Lower leg skin (tissue), 4 donors: Measurements from ENCODE around the gene ERMAP. TPM values are rescaled to one million over a fixed set of nuclear protein-coding genes. Genes with fewer than 3 reads are reported as not detected.

Experiments
- DNase-seq, 2 donors: peaks; one replicate each; pipeline ENCODE4 v3.0.0-alpha.2; 2019; ENCODE audit warnings: low spot score in 2 of 2
- H3K4me3 ChIP-seq: fragments of 200-600 bp; sonication (generic); 2 replicates; pipeline ENCODE4 v1.5.1; 2017; ENCODE audit warnings: mild to moderate bottlenecking, low read depth; ENCODE audit not compliant: poor library complexity, severe bottlenecking
- POLR2A ChIP-seq, 2 donors: fragments of 450-650 bp; IDR thresholded peaks; one replicate each; pipeline ENCODE4 v1.6.1; 2016 to 2017; ENCODE audit warnings: antibody characterized with exemption in 2 of 2, mild to moderate bottlenecking in 1 of 2, moderate library complexity in 1 of 2
- WGBS, 2 donors: methylation state at CpG; one replicate each; pipeline ENCODE4 v1.1.5; 2018; 5-methylcytosine and 5-hydroxymethylcytosine counted together
- intact Hi-C: fragments of 100-400 bp; cut with DNase I; formaldehyde crosslinking; loops from one replicate; pipeline ENCODE4 v1.15.0; 2023; ENCODE audit warnings: low total_unique reads
- total RNA-seq, 4 donors: library from RNA; depleted of rRNA; stranded (reverse); fragments of >200 nt; gene quantifications; one replicate each; pipeline ENCODE4 v1.1.0, GENCODE V29; 2016
- TF ChIP-seq, protein P1 (sequence below), 3 donors: fragments of 450-650 bp; IDR thresholded peaks; one replicate each; pipeline ENCODE4 v1.5.1; 2016; ENCODE audit warnings: antibody characterized with exemption in 3 of 3, mild to moderate bottlenecking in 3 of 3, moderate library complexity in 2 of 3

ERMAP gene
- total RNA-seq, 4 donors from 2014 or later: 8.0 to 11.5 (median 9.3) TPM

DNA sequence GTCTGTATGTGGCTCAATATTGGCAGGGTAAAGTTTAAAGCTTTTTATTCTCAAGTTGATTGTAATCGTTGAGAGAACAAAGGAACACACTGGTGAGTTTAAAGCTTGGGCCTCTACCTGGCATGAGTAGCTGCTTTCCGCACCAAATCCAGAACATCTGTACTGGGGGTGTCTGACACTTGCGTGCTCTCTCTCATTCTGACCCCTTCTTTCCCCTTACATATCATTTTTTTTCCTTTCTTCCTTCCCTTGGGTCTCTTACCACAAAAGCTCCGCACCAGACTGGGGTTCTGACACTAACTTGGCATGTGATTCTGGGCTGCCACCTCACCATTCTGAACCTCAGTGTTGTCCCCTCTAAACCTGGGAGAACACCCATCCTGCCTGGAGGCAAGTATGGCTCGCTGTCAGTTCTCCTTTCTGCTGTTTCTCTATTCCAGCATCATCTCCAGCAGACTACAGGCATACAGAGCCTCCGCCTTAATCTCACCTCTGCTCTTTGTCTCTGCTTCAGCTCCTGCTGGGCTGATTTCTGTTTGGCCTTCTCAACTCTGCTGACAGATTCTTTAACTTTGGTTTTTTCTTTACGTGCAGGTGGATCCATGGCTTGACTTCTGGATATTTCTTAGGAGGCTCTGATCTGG is 859 bp upstream of the ERMAP start:
- H3K4me3 ChIP-seq: peak overlapping the region; percentile 53
- TF ChIP-seq, protein P1, sequence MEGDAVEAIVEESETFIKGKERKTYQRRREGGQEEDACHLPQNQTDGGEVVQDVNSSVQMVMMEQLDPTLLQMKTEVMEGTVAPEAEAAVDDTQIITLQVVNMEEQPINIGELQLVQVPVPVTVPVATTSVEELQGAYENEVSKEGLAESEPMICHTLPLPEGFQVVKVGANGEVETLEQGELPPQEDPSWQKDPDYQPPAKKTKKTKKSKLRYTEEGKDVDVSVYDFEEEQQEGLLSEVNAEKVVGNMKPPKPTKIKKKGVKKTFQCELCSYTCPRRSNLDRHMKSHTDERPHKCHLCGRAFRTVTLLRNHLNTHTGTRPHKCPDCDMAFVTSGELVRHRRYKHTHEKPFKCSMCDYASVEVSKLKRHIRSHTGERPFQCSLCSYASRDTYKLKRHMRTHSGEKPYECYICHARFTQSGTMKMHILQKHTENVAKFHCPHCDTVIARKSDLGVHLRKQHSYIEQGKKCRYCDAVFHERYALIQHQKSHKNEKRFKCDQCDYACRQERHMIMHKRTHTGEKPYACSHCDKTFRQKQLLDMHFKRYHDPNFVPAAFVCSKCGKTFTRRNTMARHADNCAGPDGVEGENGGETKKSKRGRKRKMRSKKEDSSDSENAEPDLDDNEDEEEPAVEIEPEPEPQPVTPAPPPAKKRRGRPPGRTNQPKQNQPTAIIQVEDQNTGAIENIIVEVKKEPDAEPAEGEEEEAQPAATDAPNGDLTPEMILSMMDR (IDR thresholded peaks at IDR 0.05): no peak
- no peak for TF ChIP-seq POLR2A (IDR thresholded peaks at IDR 0.05)
- intact Hi-C loops: no loop called here
- no peak for DNase-seq
- WGBS, 2 donors: 24% methylated on average over 7 of the region's 7 CpGs

DNA sequence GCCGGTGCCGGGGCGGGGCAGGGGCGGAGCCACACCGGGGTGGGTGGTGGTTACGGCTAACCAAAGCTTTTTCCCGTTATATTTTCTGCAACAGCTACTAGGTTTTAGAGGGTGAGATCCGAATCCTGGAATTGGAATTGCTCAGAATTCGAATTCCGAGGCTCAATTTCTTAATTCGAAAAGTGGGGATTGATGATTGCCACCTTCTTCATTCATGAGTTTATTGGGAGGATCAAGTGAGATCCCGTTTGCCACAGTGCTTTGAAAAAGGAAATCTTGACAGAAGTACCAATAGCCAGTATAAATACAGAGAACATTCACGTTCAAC is 482 bp downstream of the ERMAP start:
- intact Hi-C loops: no loop called here
- 1% methylated on average over 10 to 13 of the region's 13 CpGs for WGBS, 2 donors
- TF ChIP-seq, protein P1 (IDR thresholded peaks at IDR 0.05): no peak
- no peak for TF ChIP-seq POLR2A (IDR thresholded peaks at IDR 0.05)
- DNase-seq: no peak
- no peak overlapping the region for H3K4me3 ChIP-seq

DNA sequence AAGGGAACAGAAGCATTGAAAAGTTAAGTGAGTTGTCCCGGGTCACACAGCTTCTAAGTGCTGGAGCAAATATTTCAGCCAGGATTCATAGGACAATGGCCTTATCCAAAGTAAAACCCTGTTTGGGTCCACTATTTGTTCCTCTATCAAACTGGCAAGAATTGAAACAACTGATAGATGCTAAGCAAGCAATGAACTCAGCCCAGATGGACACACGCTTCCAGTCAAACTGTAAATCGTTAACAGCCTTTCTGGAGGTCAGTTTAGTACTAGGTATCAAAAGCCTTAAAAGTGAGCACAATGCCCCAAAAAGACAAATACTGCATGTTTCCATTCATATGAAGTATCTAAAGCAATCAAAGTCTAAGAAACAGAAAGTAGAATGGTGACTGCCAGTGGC is 1.1 kb downstream of the ERMAP start:
- WGBS, 2 donors: 96 to 97% methylated on average over 3 of the region's 3 CpGs
- no peak overlapping the region for H3K4me3 ChIP-seq
- no peak for DNase-seq
- no peak for TF ChIP-seq POLR2A (IDR thresholded peaks at IDR 0.05)
- TF ChIP-seq, protein P1 (IDR thresholded peaks at IDR 0.05): no peak
- intact Hi-C loops: no loop called here

DNA sequence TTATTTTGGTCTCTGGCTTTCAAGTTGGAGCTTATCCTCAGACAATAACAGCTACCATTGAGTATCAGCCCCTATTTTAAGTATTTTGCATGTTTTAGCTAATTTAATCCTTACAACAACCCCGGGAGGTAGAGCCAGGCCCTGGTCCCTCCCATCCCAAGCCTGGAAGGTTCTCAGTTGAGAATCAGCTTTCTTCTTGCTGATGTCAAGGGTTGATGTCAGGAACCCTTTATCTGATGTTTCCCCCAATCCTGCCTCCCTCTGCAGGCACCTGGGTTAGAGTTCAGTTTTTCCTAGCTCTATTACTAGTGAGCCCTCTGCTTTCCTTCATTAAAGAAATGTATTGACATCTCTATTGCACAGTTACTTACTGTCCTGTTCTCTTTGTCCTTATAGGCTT is 3.9 kb downstream of the ERMAP start:
- intact Hi-C loops: no loop called here

DNA sequence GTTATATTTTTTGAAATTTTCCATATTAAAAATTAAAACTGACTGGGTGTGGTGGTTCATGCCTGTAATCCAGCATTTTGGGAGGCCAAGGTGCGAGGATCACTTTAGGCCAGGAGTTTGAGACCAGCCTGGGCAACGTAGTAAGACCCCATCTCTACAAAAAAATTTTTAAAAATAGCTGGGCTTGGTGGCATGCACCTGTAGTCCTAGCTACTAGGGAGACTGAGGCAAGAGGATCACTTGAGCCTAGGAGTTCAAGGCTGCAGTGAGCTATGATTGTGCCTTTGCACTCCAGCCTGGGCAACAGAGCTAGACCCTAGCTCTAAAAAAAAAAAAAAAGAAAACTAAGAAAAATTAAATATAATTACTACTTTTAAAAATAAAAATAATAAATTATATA is 4.8 kb downstream of the ERMAP start:
- no peak for DNase-seq
- 86 to 93% methylated on average over 2 of the region's 2 CpGs for WGBS, 2 donors
- no peak overlapping the region for H3K4me3 ChIP-seq
- TF ChIP-seq, protein P1 (IDR thresholded peaks at IDR 0.05): no peak
- TF ChIP-seq POLR2A (IDR thresholded peaks at IDR 0.05): no peak
- intact Hi-C loops: no loop called here

More for the DNA sequence above, 3.9 kb downstream of the ERMAP start:
- DNase-seq: no peak
- no peak overlapping the region for H3K4me3 ChIP-seq
- TF ChIP-seq, protein P1 (IDR thresholded peaks at IDR 0.05): no peak
- TF ChIP-seq POLR2A (IDR thresholded peaks at IDR 0.05): no peak
- 43 to 45% methylated on average over 1 of the region's 1 CpG for WGBS, 2 donors

DNA sequence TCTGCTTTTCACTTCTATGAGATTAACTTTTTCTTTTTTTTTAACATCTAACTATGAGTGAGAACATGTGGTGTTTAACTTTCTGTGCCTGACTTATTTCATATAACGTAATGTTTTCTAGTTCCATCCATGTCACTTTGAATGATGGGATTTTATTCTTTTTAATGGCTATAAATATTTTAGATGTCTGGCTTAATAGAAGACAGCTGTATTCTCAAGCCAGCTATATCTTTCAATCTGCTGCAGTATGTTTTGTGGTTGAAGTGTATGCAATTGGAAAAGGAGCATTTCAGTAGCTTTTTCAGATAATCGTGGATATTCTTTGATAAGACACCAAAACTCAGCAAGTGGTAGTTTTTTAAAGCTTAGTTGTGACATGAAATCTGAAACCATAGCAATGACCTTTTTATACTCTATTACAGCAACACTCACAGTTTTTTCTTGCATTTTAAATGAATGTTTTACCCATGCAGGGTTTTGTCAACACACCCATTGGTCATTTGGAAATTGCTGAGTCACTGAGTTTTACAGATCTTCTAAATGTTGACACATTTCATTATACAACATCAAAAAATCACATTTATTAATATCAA is 6.0 kb downstream of the ERMAP start:
- intact Hi-C loops: no loop called here
- no peak for TF ChIP-seq POLR2A (IDR thresholded peaks at IDR 0.05)
- TF ChIP-seq, protein P1 (IDR thresholded peaks at IDR 0.05): no peak
- no peak overlapping the region for H3K4me3 ChIP-seq
- 50 to 53% methylated on average over 2 of the region's 2 CpGs for WGBS, 2 donors
- no peak for DNase-seq
